ENCODE data around the gene PIK3CA. TPM values are rescaled to one million over a fixed set of nuclear protein-coding genes. Genes with fewer than 3 reads are reported as not detected.

Gene PIK3CA
- total RNA-seq, 1 donor from 2014 or later: 24.5 TPM

- peaks cover 3% of the 10 kb centered on the region for H3K27me3 Mint-ChIP-seq (ENCODE audit: insufficient read depth, low read depth)
These were observed 14.6 kb upstream of the PIK3CA start for GRCh38 chr3:179133575-179133974.

GRCh38 chr3:179136195-179136594 lies 12.0 kb upstream of the PIK3CA start:
- Histone ChIP-seq H3K27me3 (no peaks in the 10 kb centered on the region), H3K79me2 (ENCODE audit: low read depth) (no peaks in the 10 kb centered on the region), H3K27ac (no peak overlapping the region), H3K9ac (no peak overlapping the region), H3K4me1 (no peaks in the 10 kb centered on the region), H4K20me1 (ENCODE audit: low read depth) (no peaks in the 10 kb centered on the region), H2AFZ (replicated peaks) (no peak overlapping the region), H3K36me3 (no peaks in the 10 kb centered on the region), H3K4me2 (no peak overlapping the region), H3F3A (ENCODE audit: low read depth) (no peaks in the 10 kb centered on the region), H3K9me3 (ENCODE audit: low read depth) (no peaks in the 10 kb centered on the region), H3K4me3 (no peak overlapping the region)
- Mint-ChIP-seq H3K36me3 (no peaks in the 10 kb centered on the region), H3K27me3 (ENCODE audit: insufficient read depth, low read depth) (peaks cover 3% of the 10 kb centered on the region), H3K9me3 (peaks cover 11% of the 10 kb centered on the region), H3K27ac (no peak overlapping the region), H3K4me3 (no peak overlapping the region), H3K4me1 (no peaks in the 10 kb centered on the region)
- no peak for TF ChIP-seq EZH2phosphoT487 (IDR thresholded peaks at IDR 0.05)
- no peak for DNase-seq (ENCODE audit: low spot score)

More at GRCh38 chr3:179133575-179133974, 14.6 kb upstream of the PIK3CA start:
- Histone ChIP-seq H4K20me1 (ENCODE audit: low read depth) (no peaks in the 10 kb centered on the region), H3K4me1 (no peaks in the 10 kb centered on the region), H2AFZ (replicated peaks) (no peak overlapping the region), H3K4me2 (no peak overlapping the region), H3K36me3 (no peaks in the 10 kb centered on the region), H3K27ac (no peak overlapping the region), H3F3A (ENCODE audit: low read depth) (no peaks in the 10 kb centered on the region), H3K4me3 (no peak overlapping the region), H3K27me3 (no peaks in the 10 kb centered on the region), H3K9me3 (ENCODE audit: low read depth) (no peaks in the 10 kb centered on the region), H3K9ac (no peak overlapping the region), H3K79me2 (ENCODE audit: low read depth) (no peaks in the 10 kb centered on the region)
- H3K4me3 Mint-ChIP-seq: no peak overlapping the region
- H3K27ac Mint-ChIP-seq: no peak overlapping the region
- peaks cover 7% of the 10 kb centered on the region for H3K9me3 Mint-ChIP-seq
- H3K36me3 Mint-ChIP-seq: no peaks in the 10 kb centered on the region
- H3K4me1 Mint-ChIP-seq: no peaks in the 10 kb centered on the region
- no peak for DNase-seq (ENCODE audit: low spot score)
- TF ChIP-seq EZH2phosphoT487 (IDR thresholded peaks at IDR 0.05) (no peak), EZH2 (IDR thresholded peaks at IDR 0.05) (no peak), CTCF (IDR thresholded peaks at IDR 0.05) (no peak)

GRCh38 chr3:179141890-179142289 lies 6.3 kb upstream of the PIK3CA start:
- Mint-ChIP-seq H3K36me3 (no peaks in the 10 kb centered on the region), H3K9me3 (peaks cover 4% of the 10 kb centered on the region), H3K27me3 (ENCODE audit: insufficient read depth, low read depth) (no peaks in the 10 kb centered on the region), H3K4me1 (peaks cover 2% of the 10 kb centered on the region), H3K27ac (no peak overlapping the region), H3K4me3 (no peak overlapping the region)
- H3K79me2 ChIP-seq (ENCODE audit: low read depth): no peaks in the 10 kb centered on the region
- no peak overlapping the region for H2AFZ ChIP-seq (replicated peaks)
- H3K27ac ChIP-seq: no peak overlapping the region
- H3K4me3 ChIP-seq: no peak overlapping the region
- DNase-seq (ENCODE audit: low spot score): no peak
- TF ChIP-seq EZH2phosphoT487 (IDR thresholded peaks at IDR 0.05) (no peak), CTCF (IDR thresholded peaks at IDR 0.05) (no peak), EZH2 (IDR thresholded peaks at IDR 0.05) (no peak)
- H3K4me1 ChIP-seq: no peaks in the 10 kb centered on the region
- no peaks in the 10 kb centered on the region for H4K20me1 ChIP-seq (ENCODE audit: low read depth)
- no peaks in the 10 kb centered on the region for H3F3A ChIP-seq (ENCODE audit: low read depth)
- H3K4me2 ChIP-seq: no peak overlapping the region
- H3K9me3 ChIP-seq (ENCODE audit: low read depth): no peaks in the 10 kb centered on the region
- H3K36me3 ChIP-seq: no peaks in the 10 kb centered on the region
- no peak overlapping the region for H3K9ac ChIP-seq
- no peaks in the 10 kb centered on the region for H3K27me3 ChIP-seq

- Mint-ChIP-seq H3K27me3 (ENCODE audit: insufficient read depth, low read depth) (no peaks in the 10 kb centered on the region), H3K9me3 (no peaks in the 10 kb centered on the region), H3K4me1 (peaks cover 21% of the 10 kb centered on the region), H3K4me3 (no peak overlapping the region), H3K36me3 (no peaks in the 10 kb centered on the region), H3K27ac (peak overlapping the region; percentile 15)
- Histone ChIP-seq H3K27me3 (no peaks in the 10 kb centered on the region), H4K20me1 (ENCODE audit: low read depth) (peaks cover 34% of the 10 kb centered on the region), H3K4me3 (peak overlapping the region; percentile 98), H3K9me3 (ENCODE audit: low read depth) (no peaks in the 10 kb centered on the region), H3K4me1 (peaks cover 17% of the 10 kb centered on the region), H3K36me3 (no peaks in the 10 kb centered on the region), H3K4me2 (peak overlapping the region; percentile 89), H3K27ac (no peak overlapping the region), H3K9ac (no peak overlapping the region), H3F3A (ENCODE audit: low read depth) (peaks cover 17% of the 10 kb centered on the region), H3K79me2 (ENCODE audit: low read depth) (peaks cover 33% of the 10 kb centered on the region), H2AFZ (replicated peaks) (peak overlapping the region; percentile 99)
- peak; percentile 59 for DNase-seq (ENCODE audit: low spot score)
- TF ChIP-seq EZH2 (IDR thresholded peaks at IDR 0.05) (no peak), CTCF (IDR thresholded peaks at IDR 0.05) (peak; percentile 69), EZH2phosphoT487 (IDR thresholded peaks at IDR 0.05) (no peak)
These were observed 1.1 kb upstream of the PIK3CA start for GRCh38 chr3:179146911-179147513.
